GM18868 (cell line): ENCODE data around the gene KAT2A.

ENCODE experiments used
- ATAC-seq: cut with Tn5 transposase; IDR thresholded peaks from one replicate; pipeline ENCODE4 v1.9.1; 2021; ENCODE audit warnings: mild to moderate bottlenecking, moderate library complexity; ENCODE audit not compliant: unreplicated experiment

KAT2A gene

GRCh38 chr17:42065201-42065600 lies 56.0 kb downstream of the KAT2A start:
- ATAC-seq, result no peak
